ENCODE data around the gene AGER.

The AGER gene

DNA sequence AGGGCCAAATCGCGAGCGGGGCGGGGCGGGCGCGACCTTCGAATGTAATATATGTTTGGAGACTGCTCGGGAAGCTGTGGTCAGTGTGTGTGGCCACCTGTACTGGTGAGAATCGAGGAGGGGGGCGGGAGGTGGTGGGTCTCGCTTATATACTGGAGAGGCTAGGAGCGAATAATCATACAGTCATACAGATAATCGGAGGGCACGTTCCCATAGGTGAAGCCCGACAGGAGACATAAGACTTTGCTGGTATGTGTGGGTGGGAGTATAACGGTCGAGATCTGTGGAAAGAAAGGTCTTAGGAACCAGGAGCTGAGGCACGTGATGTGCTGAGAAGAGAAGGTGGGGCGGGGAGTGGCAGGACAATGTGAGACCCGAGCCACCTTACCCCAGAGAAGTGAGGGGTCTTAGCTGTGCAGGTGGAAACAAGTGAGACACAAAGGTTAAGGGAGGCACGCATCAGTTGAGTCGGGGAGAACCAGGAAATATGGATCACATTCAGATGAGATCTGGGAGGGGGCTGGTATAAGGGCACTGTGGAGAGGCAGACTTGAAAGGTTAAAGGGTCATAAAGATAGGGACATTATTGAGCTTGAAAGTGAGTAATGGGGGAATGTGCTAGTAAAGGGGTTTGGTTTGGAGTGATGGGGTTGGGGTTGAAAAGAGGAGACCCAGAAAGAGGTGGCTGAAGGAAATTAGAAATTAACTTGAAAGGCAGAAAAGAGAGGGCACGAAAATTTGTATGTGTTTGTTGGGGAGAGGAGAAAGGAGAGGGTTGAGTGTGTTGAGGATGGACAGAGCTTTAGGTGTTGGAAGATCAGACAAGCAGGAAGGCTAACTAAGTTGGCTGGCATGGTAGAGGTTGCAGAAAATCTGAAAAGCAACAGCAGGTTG, 5.3 kb downstream of the AGER start:
- Histone ChIP-seq H3K4me3 (ENCODE audit: low read length, poor library complexity, severe bottlenecking) (peak overlapping the region; percentile 88), H3K4me1 (ENCODE audit: insufficient read depth, low read length, poor library complexity, severe bottlenecking) (peaks cover 37% of the 10 kb centered on the region), H3K9me3 (ENCODE audit: insufficient read depth, low read depth, low read length) (no peaks in the 10 kb centered on the region), H3K9me2 (replicated peaks; ENCODE audit: low read depth, low read length) (no peaks in the 10 kb centered on the region), H3F3A (ENCODE audit: low read depth) (peaks cover 4% of the 10 kb centered on the region; the same call in 1 of the 2 replicates), H4K20me1 (ENCODE audit: insufficient read depth, low read length, poor library complexity, severe bottlenecking) (no peaks in the 10 kb centered on the region), H3K36me3 (ENCODE audit: insufficient read depth, low read length) (peaks cover 12% of the 10 kb centered on the region; the same call in 1 of the 2 replicates), H3K79me2 (ENCODE audit: insufficient read depth, low read length) (peaks cover 60% of the 10 kb centered on the region), H3K9ac (ENCODE audit: low read depth, low read length, poor library complexity, severe bottlenecking) (peak overlapping the region; percentile 93), H3K27me3 (ENCODE audit: insufficient read depth, low read length, poor library complexity, severe bottlenecking) (no peaks in the 10 kb centered on the region), H3K4me2 (ENCODE audit: low read depth, low read length, poor library complexity, severe bottlenecking) (peak overlapping the region; percentile 90), H2AFZ (ENCODE audit: low read length) (0 out of 2 replicates have a peak overlapping the region, but pooled peaks have one; percentile 32)
- TF ChIP-seq, protein P1, sequence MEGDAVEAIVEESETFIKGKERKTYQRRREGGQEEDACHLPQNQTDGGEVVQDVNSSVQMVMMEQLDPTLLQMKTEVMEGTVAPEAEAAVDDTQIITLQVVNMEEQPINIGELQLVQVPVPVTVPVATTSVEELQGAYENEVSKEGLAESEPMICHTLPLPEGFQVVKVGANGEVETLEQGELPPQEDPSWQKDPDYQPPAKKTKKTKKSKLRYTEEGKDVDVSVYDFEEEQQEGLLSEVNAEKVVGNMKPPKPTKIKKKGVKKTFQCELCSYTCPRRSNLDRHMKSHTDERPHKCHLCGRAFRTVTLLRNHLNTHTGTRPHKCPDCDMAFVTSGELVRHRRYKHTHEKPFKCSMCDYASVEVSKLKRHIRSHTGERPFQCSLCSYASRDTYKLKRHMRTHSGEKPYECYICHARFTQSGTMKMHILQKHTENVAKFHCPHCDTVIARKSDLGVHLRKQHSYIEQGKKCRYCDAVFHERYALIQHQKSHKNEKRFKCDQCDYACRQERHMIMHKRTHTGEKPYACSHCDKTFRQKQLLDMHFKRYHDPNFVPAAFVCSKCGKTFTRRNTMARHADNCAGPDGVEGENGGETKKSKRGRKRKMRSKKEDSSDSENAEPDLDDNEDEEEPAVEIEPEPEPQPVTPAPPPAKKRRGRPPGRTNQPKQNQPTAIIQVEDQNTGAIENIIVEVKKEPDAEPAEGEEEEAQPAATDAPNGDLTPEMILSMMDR (conservative IDR thresholded peaks at IDR 0.05; ENCODE audit: low read length): no peak
- TF ChIP-seq EZH2phosphoT487 (IDR thresholded peaks at IDR 0.05; ENCODE audit: borderline replicate concordance): no peak

DNA sequence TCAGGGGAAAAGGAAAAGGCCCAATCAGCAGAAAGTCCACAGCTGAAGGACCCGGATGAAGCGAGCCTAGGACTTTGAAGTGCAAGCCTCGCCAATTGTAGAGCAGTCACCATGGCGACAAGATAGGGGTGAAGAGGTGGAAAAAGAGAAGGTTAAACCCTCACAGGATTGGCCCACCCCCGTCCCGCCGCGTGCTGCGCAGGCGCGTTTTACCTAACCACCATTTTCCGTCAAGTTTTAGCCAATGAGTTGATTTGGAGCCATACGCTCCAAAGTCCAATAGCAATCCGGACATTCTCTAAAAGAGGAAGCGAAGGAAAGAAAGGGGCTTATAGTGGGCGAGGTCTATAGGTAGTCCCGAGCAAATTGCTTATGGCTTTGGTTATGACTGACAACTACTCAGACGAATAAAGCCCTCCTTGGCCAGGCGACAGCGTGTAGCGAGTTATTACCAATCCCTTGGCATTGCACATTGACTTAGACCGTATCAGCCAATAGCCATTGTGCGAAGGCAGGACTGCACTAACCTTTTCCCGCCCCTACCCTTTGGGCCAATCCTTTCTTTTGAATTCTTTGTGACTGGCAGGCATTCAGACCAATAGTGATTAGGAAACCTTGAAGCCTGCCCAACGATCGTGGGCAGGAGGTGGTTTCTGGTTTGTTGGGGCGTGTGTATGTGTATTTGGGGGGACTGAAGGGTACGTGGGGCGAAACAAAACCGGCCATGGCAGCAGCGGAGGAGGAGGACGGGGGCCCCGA, 6.1 kb downstream of the AGER start, which contains the start of gene RNF5:
RNF5 (plus strand) TSS at position 618 of the 759 bp plus-strand sequence; CDS start at position 725, 107 bp downstream.
- H3K9me2 ChIP-seq (replicated peaks; ENCODE audit: low read depth, low read length): no peaks in the 10 kb centered on the region
- peaks cover 4% of the 10 kb centered on the region; the same call in 1 of the 2 replicates for H3F3A ChIP-seq (ENCODE audit: low read depth)
- peaks cover 44% of the 10 kb centered on the region for H3K4me1 ChIP-seq (ENCODE audit: insufficient read depth, low read length, poor library complexity, severe bottlenecking)
- peak within 1 kb of the TSS; percentile 88 for H3K4me3 ChIP-seq (ENCODE audit: low read length, poor library complexity, severe bottlenecking)
- H4K20me1 ChIP-seq (ENCODE audit: insufficient read depth, low read length, poor library complexity, severe bottlenecking): no peaks in the 10 kb centered on the region
- peak within 1 kb of the TSS; percentile 98 for H3K9ac ChIP-seq (ENCODE audit: low read depth, low read length, poor library complexity, severe bottlenecking)
- peaks cover 4% of the 10 kb centered on the region; the same call in 1 of the 2 replicates for H3K36me3 ChIP-seq (ENCODE audit: insufficient read depth, low read length)
- no peak for TF ChIP-seq EZH2phosphoT487 (IDR thresholded peaks at IDR 0.05; ENCODE audit: borderline replicate concordance)
- peak within 1 kb of the TSS; percentile 90 for H3K4me2 ChIP-seq (ENCODE audit: low read depth, low read length, poor library complexity, severe bottlenecking)
- no peaks in the 10 kb centered on the region for H3K9me3 ChIP-seq (ENCODE audit: insufficient read depth, low read depth, low read length)
- peaks cover 64% of the 10 kb centered on the region for H3K79me2 ChIP-seq (ENCODE audit: insufficient read depth, low read length)
- peak within 1 kb of the TSS; percentile 81 for H2AFZ ChIP-seq (ENCODE audit: low read length)
- no peaks in the 10 kb centered on the region for H3K27me3 ChIP-seq (ENCODE audit: insufficient read depth, low read length, poor library complexity, severe bottlenecking)

DNA sequence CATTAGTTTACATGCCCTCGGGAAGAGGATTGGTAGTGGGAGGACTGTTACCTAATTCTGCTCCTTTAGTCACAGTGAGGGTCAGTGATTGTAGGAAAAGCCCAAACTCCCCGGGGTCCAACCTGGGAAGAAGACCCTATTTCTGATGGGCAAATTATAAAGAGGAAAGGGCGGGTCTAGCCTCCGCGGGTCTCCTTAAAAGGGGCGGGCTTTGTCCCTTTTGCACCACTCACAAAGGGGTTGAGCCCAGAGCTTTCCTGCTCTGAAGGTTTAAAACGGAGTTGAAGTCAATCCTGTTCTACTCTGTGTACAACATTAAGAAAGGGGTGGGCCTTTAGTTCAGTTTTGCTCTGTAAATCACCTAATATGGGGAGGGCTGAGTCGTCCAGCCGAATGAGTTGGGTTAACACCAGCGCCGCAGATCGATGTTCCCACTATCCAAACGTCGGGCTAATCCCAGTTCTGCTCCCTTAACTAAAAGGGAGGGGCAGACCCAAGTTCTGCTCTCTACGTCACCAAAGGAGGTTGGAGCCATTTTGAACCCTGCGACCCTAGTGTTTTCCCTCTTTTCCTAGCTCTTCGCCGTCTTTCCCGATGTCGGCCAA, 6.8 kb downstream of the AGER start:
- no peaks in the 10 kb centered on the region for H3K36me3 ChIP-seq (ENCODE audit: insufficient read depth, low read length)
- H4K20me1 ChIP-seq (ENCODE audit: insufficient read depth, low read length, poor library complexity, severe bottlenecking): no peaks in the 10 kb centered on the region
- peaks cover 64% of the 10 kb centered on the region for H3K79me2 ChIP-seq (ENCODE audit: insufficient read depth, low read length)
- H2AFZ ChIP-seq (ENCODE audit: low read length): peak overlapping the region; percentile 81
- no peaks in the 10 kb centered on the region for H3K27me3 ChIP-seq (ENCODE audit: insufficient read depth, low read length, poor library complexity, severe bottlenecking)
- H3F3A ChIP-seq (ENCODE audit: low read depth): peaks cover 4% of the 10 kb centered on the region; the same call in 1 of the 2 replicates
- H3K9ac ChIP-seq (ENCODE audit: low read depth, low read length, poor library complexity, severe bottlenecking): peak overlapping the region; percentile 98
- H3K4me2 ChIP-seq (ENCODE audit: low read depth, low read length, poor library complexity, severe bottlenecking): peak overlapping the region; percentile 88
- peak overlapping the region; percentile 88 for H3K4me3 ChIP-seq (ENCODE audit: low read length, poor library complexity, severe bottlenecking)
- TF ChIP-seq EZH2phosphoT487 (IDR thresholded peaks at IDR 0.05; ENCODE audit: borderline replicate concordance): no peak
- TF ChIP-seq, protein P1 (conservative IDR thresholded peaks at IDR 0.05; ENCODE audit: low read length): no peak
- no peaks in the 10 kb centered on the region for H3K9me2 ChIP-seq (replicated peaks; ENCODE audit: low read depth, low read length)
- peaks cover 47% of the 10 kb centered on the region for H3K4me1 ChIP-seq (ENCODE audit: insufficient read depth, low read length, poor library complexity, severe bottlenecking)
- no peaks in the 10 kb centered on the region for H3K9me3 ChIP-seq (ENCODE audit: insufficient read depth, low read depth, low read length)

All from Loucy (cell line).